ENCODE measurements around the gene RHNO1.

DNA sequence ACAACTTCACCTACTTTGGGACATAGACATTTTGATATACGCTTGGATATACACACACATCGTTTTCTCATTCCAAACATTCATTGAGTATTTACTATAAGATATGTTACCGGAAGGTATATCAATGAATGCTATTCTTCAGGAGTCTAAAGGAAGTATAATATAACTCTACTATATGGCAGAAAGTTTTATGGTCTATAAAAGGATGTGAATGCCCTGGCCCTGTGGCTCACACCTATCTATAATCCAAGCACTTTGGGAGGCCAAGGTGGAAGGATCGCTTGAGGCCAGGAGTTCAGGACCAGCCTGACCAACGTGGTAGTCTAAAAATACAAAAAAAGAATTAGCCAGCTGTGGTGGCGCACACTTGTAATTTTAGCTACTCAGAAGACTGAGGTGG, 47.7 kb upstream of the RHNO1 start:
- no peak for TF ChIP-seq GATA2 (IDR thresholded peaks at IDR 0.05; ENCODE audit: low read depth, low read length)
- TF ChIP-seq GATA3 (IDR thresholded peaks at IDR 0.05; ENCODE audit: low read depth, low read length): no peak
